ENCODE results near the gene LNX2.

Gene LNX2

GRCh38 chr13:27638001-27638400, 17.7 kb upstream of the LNX2 start:
- TF ChIP-seq CTCF (IDR thresholded peaks at IDR 0.05): no peak
- no peak overlapping the region for H3K27ac ChIP-seq

GRCh38 chr13:27637289-27637626, 16.9 kb upstream of the LNX2 start:
- H3K4me3 ChIP-seq: no peak overlapping the region
- H3K27ac ChIP-seq: no peak overlapping the region
- no peak for DNase-seq (ENCODE audit: low spot score)
- TF ChIP-seq CTCF (IDR thresholded peaks at IDR 0.05): no peak

More at GRCh38 chr13:27638001-27638400, 17.7 kb upstream of the LNX2 start:
- DNase-seq (ENCODE audit: low spot score): no peak
- H3K4me3 ChIP-seq: no peak overlapping the region

GRCh38 chr13:27636589-27637288, 16.4 kb upstream of the LNX2 start:
- Histone ChIP-seq H3K4me3 (no peak overlapping the region), H3K27ac (no peak overlapping the region)
- no peak for DNase-seq (ENCODE audit: low spot score)
- TF ChIP-seq CTCF (IDR thresholded peaks at IDR 0.05): no peak

GRCh38 chr13:27635266-27635665, 14.9 kb upstream of the LNX2 start:
- Histone ChIP-seq H3K27ac (no peak overlapping the region), H3K4me3 (no peak overlapping the region)
- no peak for TF ChIP-seq CTCF (IDR thresholded peaks at IDR 0.05)
- no peak for DNase-seq (ENCODE audit: low spot score)

GRCh38 chr13:27634791-27635190, 14.5 kb upstream of the LNX2 start:
- DNase-seq (ENCODE audit: low spot score): no peak
- Histone ChIP-seq H3K27ac (no peak overlapping the region), H3K4me3 (no peak overlapping the region)
- TF ChIP-seq CTCF (IDR thresholded peaks at IDR 0.05): no peak

- DNase-seq (ENCODE audit: low spot score): no peak
- no peak overlapping the region for H3K4me3 ChIP-seq
- no peak for TF ChIP-seq CTCF (IDR thresholded peaks at IDR 0.05)
- H3K27ac ChIP-seq: no peak overlapping the region
These were observed 13.9 kb upstream of the LNX2 start for GRCh38 chr13:27634231-27634630.

- no peak for TF ChIP-seq CTCF (IDR thresholded peaks at IDR 0.05)
- DNase-seq (ENCODE audit: low spot score): no peak
These were observed 12.3 kb upstream of the LNX2 start for GRCh38 chr13:27632648-27633047.

More at GRCh38 chr13:27632648-27633047, 12.3 kb upstream of the LNX2 start:
- Histone ChIP-seq H3K27ac (no peak overlapping the region), H3K4me3 (no peak overlapping the region)

Data from coronary artery (tissue), 2 donors.